Measurements from ENCODE around the gene WDR90.
"Not testable (repeated sequence)": the region's sequence is repeated elsewhere in the genome, so short reads cannot be mapped to it uniquely, and the experiment has no call there.

Gene WDR90

DNA sequence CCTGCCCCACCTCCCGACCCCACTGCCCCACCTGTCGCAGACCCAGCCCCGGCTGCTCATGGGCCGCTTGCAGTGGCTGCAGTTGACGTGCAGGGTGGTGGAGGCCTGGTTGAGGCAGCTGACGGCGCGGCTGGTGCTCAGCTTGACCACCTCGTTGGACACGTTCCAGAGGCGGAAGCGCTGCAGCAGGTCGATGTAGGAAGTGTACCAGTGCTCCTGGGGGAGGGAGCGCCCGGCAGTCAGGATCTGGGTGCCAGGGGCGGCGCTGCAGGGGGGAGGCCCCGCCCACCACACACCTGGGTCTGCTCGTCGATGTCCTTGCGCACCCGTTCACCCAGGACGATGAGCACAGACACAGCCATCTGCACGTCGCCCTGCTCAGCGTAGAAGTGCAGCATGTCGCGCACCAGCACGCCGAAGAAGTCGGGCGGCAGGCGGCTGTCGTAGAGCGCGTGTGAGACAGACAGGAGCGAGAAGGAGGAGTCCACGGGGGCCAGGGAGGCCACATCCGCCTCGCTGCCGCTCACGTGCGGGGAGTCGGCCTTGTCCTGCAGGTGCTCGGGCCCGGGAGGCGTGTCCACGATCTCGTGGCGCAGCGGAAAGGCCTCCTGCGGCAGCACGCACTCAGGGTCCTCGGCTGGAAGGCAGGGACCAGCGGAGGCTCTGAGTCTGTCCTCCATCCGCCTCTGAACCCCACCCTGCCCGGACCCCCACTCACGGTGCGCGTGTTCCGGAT lies 36.0 kb downstream of the WDR90 start:
- peak overlapping the region; percentile 63 for H3K27ac Mint-ChIP-seq
- H3K36me3 Mint-ChIP-seq (ENCODE audit: low read depth) = peaks cover 17% of the 10 kb centered on the region
- no peak overlapping the region for H3K4me3 Mint-ChIP-seq
- H3K9me3 Mint-ChIP-seq = no peaks in the 10 kb centered on the region
- no peak for DNase-seq (ENCODE audit: low spot score)
- no peaks in the 10 kb centered on the region for H3K27me3 Mint-ChIP-seq (ENCODE audit: low read depth)
- H3K4me1 Mint-ChIP-seq (ENCODE audit: low read depth) = peaks cover 9% of the 10 kb centered on the region

DNA sequence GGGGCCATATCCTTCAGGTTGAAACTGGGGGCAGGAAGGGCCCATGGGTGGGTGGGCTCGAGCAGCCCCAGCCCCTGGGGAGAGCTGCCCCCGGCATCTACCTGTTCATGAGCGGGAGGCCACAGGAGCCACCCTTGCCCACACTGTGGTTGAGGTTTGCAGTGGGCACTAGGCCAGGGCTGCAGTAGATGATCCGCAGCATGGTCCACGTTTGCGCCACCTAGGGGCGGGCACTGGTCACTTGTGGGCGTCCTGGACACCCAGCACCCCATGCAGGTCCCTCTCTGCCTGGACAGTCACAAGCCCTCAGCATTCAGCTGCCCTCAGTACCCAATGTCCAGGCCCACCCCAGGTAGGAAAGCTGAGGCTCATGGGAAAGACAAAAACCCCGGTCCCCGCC lies 36.8 kb downstream of the WDR90 start:
- Mint-ChIP-seq H3K9me3 (no peaks in the 10 kb centered on the region), H3K4me3 (peak overlapping the region; percentile 38), H3K27me3 (ENCODE audit: low read depth) (no peaks in the 10 kb centered on the region), H3K4me1 (ENCODE audit: low read depth) (peaks cover 9% of the 10 kb centered on the region), H3K36me3 (ENCODE audit: low read depth) (peaks cover 16% of the 10 kb centered on the region), H3K27ac (no peak overlapping the region)
- DNase-seq (ENCODE audit: low spot score) = no peak

DNA sequence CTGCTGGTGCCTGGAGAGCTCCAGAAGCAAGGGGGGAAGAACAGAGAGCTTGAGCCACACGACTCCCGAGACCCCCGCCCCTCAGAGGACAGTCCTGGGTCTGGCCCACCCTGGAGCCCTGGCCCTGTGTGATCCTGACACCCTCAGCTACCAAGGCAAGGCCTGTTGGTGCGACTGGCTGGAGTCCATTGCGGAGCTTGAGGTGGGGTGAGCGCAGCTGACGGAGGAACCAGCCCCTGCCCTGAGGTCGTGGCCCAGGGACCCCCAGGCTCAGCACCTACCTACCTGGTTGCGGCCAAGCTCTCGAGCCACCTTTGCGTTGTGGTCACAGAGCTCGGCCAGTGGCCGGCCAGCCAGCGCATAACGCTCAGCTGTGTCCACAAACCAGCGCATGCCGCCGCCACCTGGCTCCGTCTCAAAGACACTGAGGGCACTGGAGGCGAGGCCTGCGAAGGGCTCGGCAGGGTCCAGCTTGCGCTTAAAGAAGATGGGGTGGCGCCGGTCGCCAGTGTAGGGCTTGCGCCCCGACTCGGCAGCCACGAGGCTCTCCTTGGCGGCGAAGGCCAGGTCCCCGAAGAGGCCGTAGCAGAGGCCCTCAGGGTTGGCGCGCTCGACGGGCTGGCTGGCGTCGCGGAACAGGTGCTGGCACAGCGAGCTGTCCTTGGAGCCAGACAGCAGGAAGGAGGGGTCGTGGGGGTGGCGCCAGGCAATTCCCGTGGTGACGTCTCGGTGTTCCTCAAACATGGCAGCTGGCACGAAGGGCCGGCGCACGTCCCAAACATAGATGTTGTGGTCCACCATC lies 37.5 kb downstream of the WDR90 start:
- Mint-ChIP-seq H3K36me3 (ENCODE audit: low read depth) (peaks cover 11% of the 10 kb centered on the region), H3K4me3 (no peak overlapping the region), H3K27ac (no peak overlapping the region), H3K9me3 (no peaks in the 10 kb centered on the region), H3K27me3 (ENCODE audit: low read depth) (no peaks in the 10 kb centered on the region), H3K4me1 (ENCODE audit: low read depth) (peaks cover 8% of the 10 kb centered on the region)
- no peak for DNase-seq (ENCODE audit: low spot score)

DNA sequence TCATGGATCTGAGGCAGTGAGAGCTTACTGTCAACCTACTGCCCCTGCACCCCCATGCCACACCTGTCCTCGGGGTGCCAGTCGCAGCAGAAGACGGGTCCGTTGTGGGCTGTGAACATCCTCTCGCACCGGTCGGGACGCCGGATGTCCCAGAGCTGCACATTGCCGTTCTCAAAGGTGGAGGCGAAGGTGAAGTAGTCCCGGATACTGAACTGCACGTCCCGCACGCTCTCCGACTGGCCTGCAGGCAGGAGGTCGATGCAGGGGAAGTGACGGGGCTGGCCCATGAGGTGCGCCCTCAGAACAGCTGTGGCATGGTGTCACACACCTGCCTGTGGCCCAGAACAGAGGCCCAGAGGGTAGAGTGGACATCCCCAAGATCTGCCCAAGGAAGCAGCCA lies 38.3 kb downstream of the WDR90 start:
- H3K36me3 Mint-ChIP-seq (ENCODE audit: low read depth) = peaks cover 5% of the 10 kb centered on the region
- DNase-seq (ENCODE audit: low spot score) = no peak
- no peak overlapping the region for H3K4me3 Mint-ChIP-seq
- H3K27me3 Mint-ChIP-seq (ENCODE audit: low read depth) = peaks cover 1% of the 10 kb centered on the region
- peaks cover 4% of the 10 kb centered on the region for H3K4me1 Mint-ChIP-seq (ENCODE audit: low read depth)
- H3K9me3 Mint-ChIP-seq = no peaks in the 10 kb centered on the region
- H3K27ac Mint-ChIP-seq = no peak overlapping the region

DNA sequence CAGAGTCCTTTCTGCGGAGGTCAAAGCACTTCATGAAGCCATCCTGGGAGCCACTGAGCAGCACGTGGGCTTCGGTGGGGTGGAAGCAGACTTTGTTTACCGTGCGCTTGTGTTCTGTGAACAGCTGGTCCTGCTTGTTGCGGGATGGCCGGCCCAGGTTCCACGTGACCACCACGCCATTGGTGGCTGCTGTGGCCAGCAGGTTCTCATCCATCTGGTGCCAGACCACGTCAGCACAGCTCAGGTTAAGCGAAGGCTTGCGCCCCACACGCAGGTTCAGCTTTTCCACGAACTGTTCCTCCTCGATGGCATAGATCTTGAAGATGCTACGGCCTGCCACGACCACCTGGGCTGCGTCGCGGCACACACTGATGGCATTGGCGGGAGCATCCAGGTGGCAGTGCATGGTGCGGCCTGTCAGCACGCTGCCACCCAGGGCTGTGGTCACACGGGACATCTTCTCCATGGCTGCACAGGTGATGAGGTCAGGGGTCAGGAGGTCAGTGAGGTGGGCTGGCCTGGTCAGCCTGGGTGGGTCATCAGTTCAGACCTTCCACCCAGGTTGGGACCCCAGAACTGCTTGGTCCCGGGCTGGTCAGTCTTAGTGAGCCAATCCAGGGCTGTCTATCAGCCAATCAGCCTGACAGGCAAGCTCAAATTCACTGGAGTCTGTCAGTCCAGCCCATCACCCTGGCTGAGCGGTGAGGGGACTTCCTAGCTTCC lies 40.2 kb downstream of the WDR90 start:
- Mint-ChIP-seq H3K4me3 (peak overlapping the region; percentile 85), H3K27me3 (ENCODE audit: low read depth) (peaks cover 8% of the 10 kb centered on the region), H3K4me1 (ENCODE audit: low read depth) (no peaks in the 10 kb centered on the region), H3K27ac (peak overlapping the region; percentile 90), H3K9me3 (no peaks in the 10 kb centered on the region), H3K36me3 (ENCODE audit: low read depth) (peaks cover 4% of the 10 kb centered on the region)
- no peak for DNase-seq (ENCODE audit: low spot score)

DNA sequence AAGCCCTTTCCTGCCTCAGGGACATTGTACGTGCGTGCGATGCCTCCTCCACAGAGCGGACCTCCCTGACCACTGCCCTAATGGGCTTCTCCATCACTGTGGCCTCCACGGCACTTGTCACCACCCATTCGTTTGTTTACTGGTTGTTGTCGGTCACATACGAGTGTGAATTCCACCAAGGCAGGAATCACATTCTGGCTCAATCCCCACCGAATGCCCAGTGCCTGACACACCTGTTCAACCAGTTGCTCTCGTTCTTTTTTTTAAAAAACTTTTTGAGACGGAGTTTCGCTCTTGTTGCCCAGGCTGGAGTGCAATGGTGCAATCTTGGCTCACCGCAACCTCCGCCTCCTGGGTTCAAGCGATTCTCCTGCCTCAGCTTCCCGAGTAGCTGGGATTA lies 42.1 kb downstream of the WDR90 start:
- Mint-ChIP-seq H3K27ac (peak overlapping the region; percentile 55), H3K4me3 (peak overlapping the region; percentile 85)
- H3K36me3 Mint-ChIP-seq (ENCODE audit: low read depth); H3K9me3 Mint-ChIP-seq; H3K4me1 Mint-ChIP-seq (ENCODE audit: low read depth); H3K27me3 Mint-ChIP-seq (ENCODE audit: low read depth); DNase-seq (ENCODE audit: low spot score): not testable (repeated sequence)

DNA sequence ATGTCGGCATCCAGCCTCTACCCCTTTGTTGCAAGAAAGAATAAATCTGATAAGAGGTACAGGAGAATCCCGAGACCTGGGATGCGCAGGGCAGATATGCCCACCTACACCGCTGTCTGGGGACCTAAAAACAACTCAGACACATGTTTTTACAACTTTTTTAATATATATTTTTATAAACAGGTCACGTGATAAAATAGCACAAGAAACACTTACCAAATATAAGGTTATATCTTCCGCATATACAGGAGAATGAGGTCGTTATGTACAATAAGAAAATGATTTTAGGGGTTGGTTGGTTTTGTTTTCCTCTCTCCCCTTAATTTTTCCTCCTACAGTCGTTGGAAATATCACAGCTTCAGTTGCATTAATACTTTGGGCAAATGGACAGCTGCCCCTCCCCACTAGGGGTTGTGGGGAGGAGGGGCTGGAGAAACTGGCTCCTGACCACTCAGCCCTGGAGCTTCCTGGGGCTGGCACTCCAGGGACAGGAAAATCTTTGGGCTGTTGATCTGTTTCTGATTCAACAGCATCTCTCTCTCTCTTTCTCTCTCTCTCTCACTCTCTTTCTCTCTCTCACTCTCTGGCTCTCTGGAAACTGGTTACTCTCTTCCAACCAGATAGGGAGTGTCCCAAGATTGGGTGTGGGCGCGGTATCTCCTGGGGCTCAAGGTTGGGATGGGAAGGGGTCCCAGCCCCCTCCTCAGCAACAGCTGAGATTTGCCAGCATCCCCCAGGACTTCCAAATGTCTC lies 43.4 kb downstream of the WDR90 start:
- H3K27ac Mint-ChIP-seq = no peak overlapping the region
- H3K9me3 Mint-ChIP-seq = no peaks in the 10 kb centered on the region
- H3K36me3 Mint-ChIP-seq (ENCODE audit: low read depth) = peaks cover 3% of the 10 kb centered on the region
- H3K27me3 Mint-ChIP-seq (ENCODE audit: low read depth) = peaks cover 8% of the 10 kb centered on the region
- peaks cover 3% of the 10 kb centered on the region for H3K4me1 Mint-ChIP-seq (ENCODE audit: low read depth)
- no peak for DNase-seq (ENCODE audit: low spot score)
- peak overlapping the region; percentile 62 for H3K4me3 Mint-ChIP-seq

DNA sequence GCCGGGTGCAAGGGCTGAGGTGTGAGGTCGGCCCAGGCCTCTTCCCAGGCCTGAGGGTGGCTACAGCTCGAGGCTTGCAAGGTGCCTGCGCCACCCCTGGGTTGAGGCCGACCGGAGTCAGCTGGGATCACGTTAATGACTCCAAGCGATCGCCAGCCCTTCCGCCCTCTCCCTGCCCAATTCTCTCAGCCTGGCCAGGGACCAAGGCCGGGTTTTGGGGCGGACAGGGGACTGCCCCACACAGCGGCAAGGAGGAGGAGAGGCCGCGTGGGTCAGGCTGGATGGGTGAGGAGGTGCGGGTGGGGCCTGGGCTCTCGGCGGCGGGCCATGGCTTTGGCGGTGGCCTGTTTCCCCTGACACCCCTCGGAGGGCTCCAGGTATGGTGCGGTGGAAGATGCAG lies 44.2 kb downstream of the WDR90 start:
- Mint-ChIP-seq H3K27me3 (ENCODE audit: low read depth) (peaks cover 8% of the 10 kb centered on the region), H3K9me3 (no peaks in the 10 kb centered on the region), H3K4me1 (ENCODE audit: low read depth) (peaks cover 3% of the 10 kb centered on the region), H3K27ac (no peak overlapping the region), H3K36me3 (ENCODE audit: low read depth) (peaks cover 3% of the 10 kb centered on the region), H3K4me3 (peak overlapping the region; percentile 50)
- DNase-seq (ENCODE audit: low spot score) = no peak

DNA sequence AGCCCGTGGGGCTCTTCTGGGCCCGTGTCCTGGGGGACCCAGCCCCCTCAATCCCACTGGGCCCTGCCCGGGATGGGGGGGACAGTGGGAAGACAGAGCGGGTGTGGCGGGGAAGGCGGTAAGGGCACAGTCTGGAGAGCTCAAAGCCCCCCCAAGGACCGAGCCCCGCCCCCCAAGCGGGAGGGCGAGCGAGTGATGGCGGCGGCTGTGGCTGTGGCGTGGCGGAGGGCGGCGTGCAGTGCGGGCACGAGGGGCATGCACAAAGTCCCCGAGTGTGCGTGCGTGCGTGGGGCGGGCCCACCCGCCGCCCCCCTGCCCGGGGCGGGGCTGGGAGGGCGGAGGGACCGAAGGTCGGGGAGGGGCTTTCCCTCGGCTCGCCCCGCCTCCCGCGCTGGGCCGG lies 44.6 kb downstream of the WDR90 start:
- Mint-ChIP-seq H3K9me3 (no peaks in the 10 kb centered on the region), H3K4me1 (ENCODE audit: low read depth) (peaks cover 3% of the 10 kb centered on the region), H3K4me3 (no peak overlapping the region), H3K36me3 (ENCODE audit: low read depth) (peaks cover 3% of the 10 kb centered on the region), H3K27me3 (ENCODE audit: low read depth) (peaks cover 8% of the 10 kb centered on the region), H3K27ac (no peak overlapping the region)
- no peak for DNase-seq (ENCODE audit: low spot score)

DNA sequence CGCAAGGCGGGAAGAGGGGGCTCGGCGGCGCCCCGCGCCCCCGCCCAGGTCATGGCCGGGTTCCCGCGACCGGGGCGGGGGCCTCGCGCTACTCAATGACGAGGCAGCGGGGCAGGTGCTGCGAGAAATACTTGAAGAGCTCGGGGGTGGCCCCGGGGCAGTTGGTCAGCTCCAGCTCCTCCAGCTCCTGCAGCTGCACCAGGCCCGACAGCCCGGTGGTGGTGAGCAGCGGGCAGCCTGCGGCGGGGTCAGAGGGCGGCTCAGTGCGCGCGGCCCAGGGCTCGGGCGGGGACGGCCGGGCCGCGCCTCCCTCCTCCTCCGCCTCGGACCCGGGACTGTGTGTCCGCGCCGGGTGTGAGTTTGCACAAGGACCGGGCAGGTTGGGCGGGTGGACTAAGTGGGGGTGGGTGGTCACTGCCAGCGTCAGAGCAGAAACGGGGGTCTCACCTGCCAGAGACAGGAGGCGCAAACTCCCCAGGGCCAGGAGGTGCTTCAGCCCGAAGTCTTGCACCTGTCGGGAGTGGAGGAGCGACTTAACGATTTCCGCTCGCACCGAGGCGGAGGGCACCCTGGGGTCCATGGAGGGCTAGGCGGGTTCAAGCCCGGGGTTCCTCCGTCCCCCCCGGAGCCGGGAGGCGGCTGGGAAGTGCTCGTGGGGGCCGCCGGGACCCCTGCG lies 45.2 kb downstream of the WDR90 start:
- Mint-ChIP-seq H3K9me3 (no peaks in the 10 kb centered on the region), H3K27ac (no peak overlapping the region), H3K36me3 (ENCODE audit: low read depth) (peaks cover 3% of the 10 kb centered on the region), H3K4me3 (peak overlapping the region; percentile 50), H3K4me1 (ENCODE audit: low read depth) (peaks cover 3% of the 10 kb centered on the region), H3K27me3 (ENCODE audit: low read depth) (peaks cover 8% of the 10 kb centered on the region)
- DNase-seq (ENCODE audit: low spot score) = no peak

DNA sequence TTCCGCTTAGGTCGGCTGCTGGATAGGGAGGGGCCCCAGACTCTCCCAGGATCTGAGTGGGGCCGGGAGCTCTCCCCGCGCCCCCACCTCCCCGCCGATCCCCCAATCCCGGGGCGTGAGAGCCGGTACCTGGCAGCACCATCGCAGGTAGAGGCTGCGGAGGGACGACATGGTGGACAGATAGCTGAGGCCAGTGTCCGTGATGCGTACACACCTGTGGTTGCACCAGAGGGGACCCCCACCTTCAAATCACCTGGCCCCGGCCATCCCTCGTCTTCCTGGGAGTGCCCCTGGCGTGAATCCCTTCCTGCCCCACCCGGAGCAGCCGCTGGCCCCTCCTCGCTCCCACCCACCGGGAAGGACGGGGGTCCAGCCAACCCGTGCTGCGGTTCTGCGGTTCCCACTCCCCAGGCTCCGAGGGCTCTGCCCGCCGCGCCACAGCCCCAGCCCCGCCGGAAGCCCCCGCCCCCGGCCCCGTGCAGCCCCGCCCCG lies 45.7 kb downstream of the WDR90 start:
- Mint-ChIP-seq H3K9me3 (no peaks in the 10 kb centered on the region), H3K27me3 (ENCODE audit: low read depth) (peaks cover 8% of the 10 kb centered on the region), H3K4me3 (peak overlapping the region; percentile 18), H3K27ac (no peak overlapping the region), H3K4me1 (ENCODE audit: low read depth) (peaks cover 3% of the 10 kb centered on the region), H3K36me3 (ENCODE audit: low read depth) (peaks cover 3% of the 10 kb centered on the region)
- no peak for DNase-seq (ENCODE audit: low spot score)

DNA sequence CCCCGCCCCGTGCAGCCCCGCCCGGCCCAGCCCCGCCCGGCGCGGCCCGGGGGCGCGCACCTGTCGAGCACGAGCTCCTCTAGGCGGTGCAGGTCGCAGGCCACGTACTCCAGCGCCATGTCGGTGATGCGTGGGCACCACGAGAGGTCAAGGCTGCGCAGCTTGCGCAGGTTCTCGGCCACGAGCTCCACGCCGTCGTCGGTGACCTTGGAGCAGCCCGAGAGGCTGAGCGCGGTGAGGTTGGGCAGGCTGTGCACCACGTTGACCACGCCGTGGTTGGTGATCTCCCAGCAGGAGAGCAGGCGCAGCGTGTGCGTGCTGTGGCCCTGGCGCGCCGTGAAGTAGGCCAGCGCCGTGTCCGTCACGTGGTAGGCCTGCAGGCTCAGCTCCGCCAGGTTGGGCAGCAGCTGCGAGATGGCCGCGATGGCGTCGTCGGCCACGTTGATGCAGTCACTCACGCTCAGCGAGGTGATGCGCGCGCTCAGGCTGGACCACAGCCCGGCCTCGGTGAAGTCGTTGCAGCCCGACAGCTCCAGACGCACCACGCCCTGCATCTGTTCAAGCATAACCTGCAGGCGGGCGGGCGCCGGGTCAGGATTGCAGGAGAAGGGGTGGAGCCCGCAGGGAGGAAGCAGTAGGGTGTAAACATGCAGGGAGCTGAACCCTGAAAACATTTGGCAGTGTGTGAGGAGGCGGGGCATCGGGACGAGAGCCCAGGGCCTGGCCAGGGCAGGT lies 46.4 kb downstream of the WDR90 start:
- H3K27ac Mint-ChIP-seq = peak overlapping the region; percentile 83
- H3K27me3 Mint-ChIP-seq (ENCODE audit: low read depth) = peaks cover 8% of the 10 kb centered on the region
- H3K4me3 Mint-ChIP-seq = peak overlapping the region; percentile 79
- peaks cover 3% of the 10 kb centered on the region for H3K4me1 Mint-ChIP-seq (ENCODE audit: low read depth)
- peak; percentile 75 for DNase-seq (ENCODE audit: low spot score)
- no peaks in the 10 kb centered on the region for H3K9me3 Mint-ChIP-seq
- H3K36me3 Mint-ChIP-seq (ENCODE audit: low read depth) = peaks cover 1% of the 10 kb centered on the region

Measured in T-helper 2 cell treated with Interferon-gamma antibody and Interleukin-4, amounts not matched to agents 5 μg/mL and 100 μg/mL, for 36 hours (primary cell).